Ovary (tissue), 10 donors: ENCODE data around the gene ARHGEF4. TPM values are rescaled to one million over a fixed set of nuclear protein-coding genes. Genes with fewer than 3 reads are reported as not detected.

Experiments used
- DNase-seq, 5 donors: peaks; one replicate each; pipeline ENCODE4 v3.0.0-alpha.2; 2019 to 2020
- H3K27ac ChIP-seq, 2 donors: fragments of 200-600 bp; one replicate each; pipeline versions ENCODE4 v1.5.1 to v1.8.0; 2019 to 2022
- H3K27me3 ChIP-seq: fragments of 200-600 bp; one replicate; pipeline ENCODE4 v1.8.0; 2022
- H3K36me3 ChIP-seq: fragments of 200-600 bp; sonication (generic); one replicate; pipeline ENCODE4 v1.5.1; 2019
- H3K4me1 ChIP-seq: one replicate; pipeline ENCODE4 v1.8.1; 2013; ENCODE audit warnings: mild to moderate bottlenecking, moderate library complexity; ENCODE audit not compliant: insufficient read depth
- H3K4me3 ChIP-seq: fragments of 200-600 bp; sonication (generic); one replicate; pipeline ENCODE4 v1.5.1; 2017
- H3K9me3 ChIP-seq, 2 donors: fragments of 200-600 bp in 1 of 2; sonication (generic) in 1 of 2; one replicate each; pipeline versions ENCODE4 v1.5.1 to v1.8.1; 2013 to 2019; ENCODE audit warnings: mild to moderate bottlenecking in 1 of 2, moderate library complexity in 1 of 2
- CTCF ChIP-seq, 3 donors: fragments of 450-650 bp in 2 of 3; fragments of 200-600 bp in 1 of 3; IDR thresholded peaks; one replicate each; pipeline versions ENCODE4 v1.5.1 to v1.8.0; 2016 to 2022; ENCODE audit warnings: antibody characterized with exemption in 3 of 3, mild to moderate bottlenecking in 1 of 3
- EP300 ChIP-seq: sonication (generic); formaldehyde crosslinking; IDR thresholded peaks from one replicate; pipeline ENCODE4 v1.6.1; 2017; ENCODE audit warnings: antibody characterized with exemption
- POLR2A ChIP-seq: fragments of 450-650 bp; IDR thresholded peaks from one replicate; pipeline ENCODE4 v1.6.1; 2017; ENCODE audit warnings: antibody characterized with exemption, mild to moderate bottlenecking, moderate library complexity
- WGBS, 3 donors: extraction: QIAGEN DNeasy Blood & Tissue Kit in 1 of 3; methylation state at CpG; one replicate each; pipeline versions ENCODE4 v1.1.5 to v1.1.7; 2013 to 2017; 5-methylcytosine and 5-hydroxymethylcytosine counted together
- intact Hi-C, 4 donors: fragments of 100-400 bp; cut with DNase I; formaldehyde crosslinking; loops; one replicate each; pipeline versions ENCODE4 v1.11.0 to v1.15.1; 2022 to 2023
- long read RNA-seq, 3 donors: library from polyadenylated mRNA in 2 of 3; unstranded in 2 of 3; transcript quantifications; one replicate each; pipeline ENCODE4 v2.0.0 and lab custom pipeline, GENCODE V29; 2021 to 2026
- polyA plus RNA-seq, 2 donors: library from polyadenylated mRNA; stranded (reverse); fragments of 200-250 nt in 1 of 2; fragments of 350-450 nt in 1 of 2; fragmentation: Illumina TruSeq in 1 of 2; extraction: RNeasy Lipid Tissue Mini Kit (QIAGEN cat#74804) in 1 of 2; gene quantifications; one replicate each; pipeline ENCODE4 v1.2.3, GENCODE V29; 2013 to 2014
- total RNA-seq, 7 donors: library from RNA; depleted of rRNA in 2 of 7; stranded (reverse); fragments of >200 nt in 2 of 7; fragmentation: NEBNext Ultra II Directional in 3 of 7; extraction: Animal tissue kit (Norgen Biotek cat#: 25700) in 3 of 7; gene quantifications; one replicate each; pipeline versions ENCODE4 v1.1.0 to v1.2.4, GENCODE V29; 2016 to 2023
- donor health status: DM: no; HTN: no; CAD: no; lungs with moderate emphysema.
- donor health status: DM: no; HTN: no; CAD: no.
- donor health status: Bipolar disorder and iron deficiency.
- donor health status: DM: yes; HTN: yes; CAD: no.
- donor health status: DM: no; HTN: no; CAD: no.
- donor health status: DM: yes; HTN: yes; CAD: no.

Gene ARHGEF4
- total RNA-seq, result 10 to 100 TPM in 6 of 7 donors, 1 to 10 TPM in 1; 8.6 to 27.4 (median 18.5) TPM
- polyA plus RNA-seq, result 10 to 100 TPM in 1 of 2 donors, 1 to 10 TPM in 1; 9.6 to 12.8 TPM
- long read RNA-seq, donor 1, partial matches to known transcripts, result 9 of 23 reads
- long read RNA-seq, donor 1, other reads (novel, unspliced or antisense), result 14 of 23 reads
- long read RNA-seq, donor 2, partial matches to known transcripts, result 0 of 1 reads
- long read RNA-seq, donor 2, other reads (novel, unspliced or antisense), result 0 of 1 reads
- long read RNA-seq, donor 3, partial matches to known transcripts, result 47 of 114 reads
- long read RNA-seq, donor 3, other reads (novel, unspliced or antisense), result 66 of 114 reads

GRCh38 chr2:130836501-130837174 is at the start of gene ARHGEF4:
TSS of gene ARHGEF4 (plus strand) at chr2:130836914. CDS start at chr2:130836954, 40 bp downstream.
- DNase-seq, result no peak
- TF ChIP-seq POLR2A, result no peak
- Histone ChIP-seq H3K4me1 (no peaks in the 10 kb centered on the region), H3K9me3 (no peaks in the 10 kb centered on the region), H3K27me3 (no peaks in the 10 kb centered on the region), H3K36me3 (no peaks in the 10 kb centered on the region), H3K27ac (no peak within 1 kb of the TSS), H3K4me3 (no peak within 1 kb of the TSS)
- 4 to 9% (median 5%) methylated on average over 39 to 70 of the region's 70 CpGs for WGBS, 3 donors
- intact Hi-C loops, result no loop called here

- 87% methylated on average over 17 of the region's 17 CpGs for WGBS, 3 donors
- no peak for DNase-seq
- TF ChIP-seq EP300 (no peak), CTCF (IDR thresholded peaks at IDR 0.05) (no peak), POLR2A (no peak)
Observed at GRCh38 chr2:130787841-130788240, 48.9 kb upstream of the ARHGEF4 start.

GRCh38 chr2:130790312-130790711 is 46.4 kb upstream of the ARHGEF4 start:
- Histone ChIP-seq H3K36me3 (no peaks in the 10 kb centered on the region), H3K9me3 (no peaks in the 10 kb centered on the region), H3K27me3 (no peaks in the 10 kb centered on the region), H3K27ac (no peak overlapping the region), H3K4me1 (no peaks in the 10 kb centered on the region), H3K4me3 (no peak overlapping the region)
- no peak for DNase-seq
- intact Hi-C loops, result no loop called here
- no peak for TF ChIP-seq CTCF (IDR thresholded peaks at IDR 0.05)
- no peak for TF ChIP-seq POLR2A
- TF ChIP-seq EP300, result no peak
- WGBS, 3 donors, result 65 to 70% (median 70%) methylated on average over 2 of the region's 2 CpGs

More at GRCh38 chr2:130787841-130788240, 48.9 kb upstream of the ARHGEF4 start:
- no peak overlapping the region for H3K4me3 ChIP-seq
- no peak overlapping the region for H3K27ac ChIP-seq
- no peaks in the 10 kb centered on the region for H3K4me1 ChIP-seq
- no peaks in the 10 kb centered on the region for H3K9me3 ChIP-seq
- intact Hi-C loops, result no loop called here
- no peaks in the 10 kb centered on the region for H3K27me3 ChIP-seq
- H3K36me3 ChIP-seq, result no peaks in the 10 kb centered on the region

GRCh38 chr2:130790804-130791616 is 45.7 kb upstream of the ARHGEF4 start:
- Histone ChIP-seq H3K36me3 (no peaks in the 10 kb centered on the region), H3K4me3 (no peak overlapping the region), H3K27ac (no peak overlapping the region), H3K4me1 (no peaks in the 10 kb centered on the region), H3K9me3 (no peaks in the 10 kb centered on the region), H3K27me3 (no peaks in the 10 kb centered on the region)
- intact Hi-C loops, result no loop called here
- TF ChIP-seq CTCF (IDR thresholded peaks at IDR 0.05), result no peak
- TF ChIP-seq EP300, result no peak
- no peak for TF ChIP-seq POLR2A
- 80 to 90% (median 86%) methylated on average over 9 of the region's 9 CpGs for WGBS, 3 donors
- no peak for DNase-seq
